HEK293 (cell line): ENCODE results near the gene HOXA4.

Experiments used
- ATF2 ChIP-seq: fragments of 450-650 bp; formaldehyde crosslinking; IDR thresholded peaks from 2 replicates; pipeline ENCODE4 v1.5.1; 2016; ENCODE audit warnings: missing biosample characterization, missing genetic modification characterization, low read depth
- CTCF ChIP-seq: fragments of 450-650 bp; formaldehyde crosslinking; IDR thresholded peaks from 2 replicates; pipeline ENCODE4 v1.5.1; 2016; ENCODE audit warnings: missing biosample characterization, missing genetic modification characterization
- PRDM10 ChIP-seq: fragments of 450-650 bp; formaldehyde crosslinking; IDR thresholded peaks from 2 replicates; pipeline ENCODE4 v1.5.1; 2016; ENCODE audit warnings: missing biosample characterization, missing genetic modification characterization
- REST ChIP-seq: fragments of 450-650 bp; formaldehyde crosslinking; IDR thresholded peaks from 2 replicates; pipeline ENCODE4 v1.5.1; 2016; ENCODE audit warnings: missing biosample characterization, missing genetic modification characterization
- ZBTB17 ChIP-seq: fragments of 450-650 bp; formaldehyde crosslinking; IDR thresholded peaks from 2 replicates; pipeline ENCODE4 v1.5.1; 2016; ENCODE audit warnings: missing biosample characterization, missing genetic modification characterization
- ZNF138 ChIP-seq: fragments of 450-650 bp; formaldehyde crosslinking; IDR thresholded peaks from 2 replicates; pipeline ENCODE4 v1.5.1; 2016; ENCODE audit warnings: missing biosample characterization, missing genetic modification characterization, borderline replicate concordance
- ZNF24 ChIP-seq: fragments of 450-650 bp; formaldehyde crosslinking; IDR thresholded peaks from 2 replicates; pipeline ENCODE4 v1.5.1; 2016; ENCODE audit warnings: missing biosample characterization, missing genetic modification characterization
- ZNF664 ChIP-seq: fragments of 450-650 bp; formaldehyde crosslinking; IDR thresholded peaks from 2 replicates; pipeline ENCODE4 v1.5.1; 2016; ENCODE audit warnings: missing biosample characterization, missing genetic modification characterization
- ZNF677 ChIP-seq: fragments of 450-650 bp; IDR thresholded peaks from 2 replicates; pipeline ENCODE4 v1.5.0; 2018; ENCODE audit warnings: missing biosample characterization, mild to moderate bottlenecking, missing genetic modification characterization, moderate library complexity
- ZSCAN5A ChIP-seq: fragments of 450-650 bp; formaldehyde crosslinking; IDR thresholded peaks from 2 replicates; pipeline ENCODE4 v1.5.1; 2016; ENCODE audit warnings: missing biosample characterization, missing genetic modification characterization

- TF ChIP-seq REST (tag by site-specific recombination) (no peak), ZSCAN5A (tag by site-specific recombination) (no peak), CTCF (tag by site-specific recombination) (no peak), ZBTB17 (tag by site-specific recombination) (no peak), ATF2 (no peak), PRDM10 (tag by site-specific recombination) (peak; percentile 73), ZNF664 (no peak), ZNF677 (no peak), ZNF24 (tag by site-specific recombination) (no peak), ZNF138 (tag by site-specific recombination) (no peak)
Measured at GRCh38 chr7:27113991-27114769, 16.4 kb downstream of the HOXA4 start.
